ENCODE results near the gene KYAT1. TPM values are rescaled to one million over a fixed set of nuclear protein-coding genes. Genes with fewer than 3 reads are reported as not detected.
A peak's percentile ranks its signal among the peaks of the same experiment; 100 is the strongest.

Gene KYAT1
- total RNA-seq, 1 experiment from 2014 or later, result 34.1 TPM

GRCh38 chr9:128895556-128895955 lies 13.8 kb upstream of the KYAT1 start:
- Mint-ChIP-seq H3K27ac (peak overlapping the region; percentile 17; the same call in 1 of the 2 replicates), H3K4me3 (no peak overlapping the region), H3K9me3 (no peaks in the 10 kb centered on the region), H3K27me3 (ENCODE audit: low read depth) (no peaks in the 10 kb centered on the region), H3K36me3 (peaks cover 25% of the 10 kb centered on the region), H3K4me1 (peaks cover 38% of the 10 kb centered on the region)
- DNase-seq (ENCODE audit: low spot score) (peak; percentile 63), ATAC-seq (peak; percentile 87)
- TF ChIP-seq ETV6 (CRISPR knock-in tag; IDR thresholded peaks at IDR 0.05) (no peak), ATF2 (CRISPR knock-in tag; IDR thresholded peaks at IDR 0.05; ENCODE audit: borderline replicate concordance, low read depth) (no peak), CBFB (CRISPR knock-in tag; IDR thresholded peaks at IDR 0.05; ENCODE audit: low read depth) (no peak), NR2C2 (CRISPR knock-in tag; IDR thresholded peaks at IDR 0.05) (no peak), ZBTB43 (CRISPR knock-in tag; IDR thresholded peaks at IDR 0.05) (no peak), NFATC4 (CRISPR knock-in tag; IDR thresholded peaks at IDR 0.05) (no peak), STAT6 (CRISPR knock-in tag; conservative IDR thresholded peaks at IDR 0.05; ENCODE audit: low read depth) (no peak), GTF2I (CRISPR knock-in tag; conservative IDR thresholded peaks at IDR 0.05) (no peak)
- CTCF ChIA-PET, result interaction anchor here (1.1 to 1.3 kb wide), 2 partner anchors 32 to 44 kb away, joined by 6 to 13 read pairs; no protein-coding TSS in a partner anchor
- POLR2A ChIA-PET, result interaction anchor here (0.8 to 1.0 kb wide), 2 partner anchors 17 to 35 kb away, joined by 3 read pairs; no protein-coding TSS in a partner anchor

GRCh38 chr9:128894764-128895163 lies 13.0 kb upstream of the KYAT1 start:
- Mint-ChIP-seq H3K27me3 (ENCODE audit: low read depth) (no peaks in the 10 kb centered on the region), H3K9me3 (no peaks in the 10 kb centered on the region), H3K36me3 (peaks cover 27% of the 10 kb centered on the region), H3K4me3 (no peak overlapping the region), H3K27ac (peak overlapping the region; percentile 73), H3K4me1 (peaks cover 39% of the 10 kb centered on the region)
- POLR2A ChIA-PET, result interaction anchor here (0.8 to 1.0 kb wide), 2 partner anchors 18 to 34 kb away, joined by 3 read pairs; no protein-coding TSS in a partner anchor
- TF ChIP-seq ZMAT4 (CRISPR knock-in tag; IDR thresholded peaks at IDR 0.05) (no peak), PRRX2 (CRISPR knock-in tag; IDR thresholded peaks at IDR 0.05) (no peak)
- ATAC-seq, result no peak
- no peak for DNase-seq (ENCODE audit: low spot score)
- CTCF ChIA-PET, result interaction anchor here (1.1 to 1.3 kb wide), 2 partner anchors 33 to 43 kb away, joined by 6 to 13 read pairs; no protein-coding TSS in a partner anchor

- H3K4me1 Mint-ChIP-seq, result peaks cover 41% of the 10 kb centered on the region
- no peak overlapping the region for H3K4me3 Mint-ChIP-seq
- peaks cover 24% of the 10 kb centered on the region for H3K36me3 Mint-ChIP-seq
- TF ChIP-seq MAX (CRISPR knock-in tag; IDR thresholded peaks at IDR 0.05), result no peak
- no peak for TF ChIP-seq SMAD4 (CRISPR knock-in tag; IDR thresholded peaks at IDR 0.05)
- no peak for TF ChIP-seq ZNF396 (CRISPR knock-in tag; IDR thresholded peaks at IDR 0.05; ENCODE audit: borderline replicate concordance)
- no peak for TF ChIP-seq ZNF138 (CRISPR knock-in tag; conservative IDR thresholded peaks at IDR 0.05)
- CTCF ChIA-PET, result interaction anchor here (1.2 kb wide), 1 partner anchor 35 kb away, joined by 3 read pairs; no protein-coding TSS in a partner anchor
- H3K9me3 Mint-ChIP-seq, result no peaks in the 10 kb centered on the region
- H3K27ac Mint-ChIP-seq, result peak overlapping the region; percentile 89
- no peaks in the 10 kb centered on the region for H3K27me3 Mint-ChIP-seq (ENCODE audit: low read depth)
- DNase-seq (ENCODE audit: low spot score) (no peak), ATAC-seq (no peak)
- POLR2A ChIA-PET, result no interaction called here
These were observed 11.6 kb upstream of the KYAT1 start for GRCh38 chr9:128893354-128893753.
